Measurements from ENCODE around the gene ZDHHC14.
A peak's percentile ranks its signal among the peaks of the same experiment; 100 is the strongest.

Gene ZDHHC14

DNA sequence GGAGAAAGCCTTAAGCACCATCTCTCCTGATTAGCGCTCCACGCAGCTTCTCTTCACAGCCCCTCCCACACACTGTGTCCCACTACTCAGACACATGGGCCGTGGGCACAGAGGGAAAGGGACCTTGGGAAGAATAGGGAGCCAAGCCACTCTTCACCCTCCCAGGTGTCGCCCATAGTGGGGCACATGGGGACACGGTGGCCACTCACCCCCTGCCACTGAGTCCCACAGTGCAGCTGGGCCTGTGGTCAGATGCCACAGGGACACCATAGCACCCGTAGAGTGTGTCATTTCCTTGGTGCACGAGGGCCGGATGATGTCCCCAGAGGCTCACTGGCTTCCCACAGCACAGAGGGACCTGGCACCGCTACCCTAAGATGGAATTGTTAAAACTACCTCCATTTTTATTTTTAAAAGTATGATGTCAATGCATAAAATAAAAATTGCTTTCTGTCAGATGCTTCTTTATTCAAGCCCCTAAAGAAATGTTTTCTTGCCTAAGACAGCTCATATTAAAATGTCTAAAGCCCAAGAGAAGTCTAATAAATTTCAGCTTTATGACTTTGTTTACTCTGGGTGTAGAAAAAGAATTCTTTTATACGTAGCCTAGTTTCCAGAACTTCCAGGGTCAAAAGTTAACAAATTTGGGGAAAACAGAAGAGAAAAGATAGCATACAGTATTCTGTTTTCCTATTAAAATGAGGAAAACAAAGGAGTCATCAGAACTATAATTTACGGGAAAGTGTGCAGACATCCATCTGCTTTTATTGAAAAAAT is 251.0 kb downstream of the ZDHHC14 start:
- no peak for DNase-seq

DNA sequence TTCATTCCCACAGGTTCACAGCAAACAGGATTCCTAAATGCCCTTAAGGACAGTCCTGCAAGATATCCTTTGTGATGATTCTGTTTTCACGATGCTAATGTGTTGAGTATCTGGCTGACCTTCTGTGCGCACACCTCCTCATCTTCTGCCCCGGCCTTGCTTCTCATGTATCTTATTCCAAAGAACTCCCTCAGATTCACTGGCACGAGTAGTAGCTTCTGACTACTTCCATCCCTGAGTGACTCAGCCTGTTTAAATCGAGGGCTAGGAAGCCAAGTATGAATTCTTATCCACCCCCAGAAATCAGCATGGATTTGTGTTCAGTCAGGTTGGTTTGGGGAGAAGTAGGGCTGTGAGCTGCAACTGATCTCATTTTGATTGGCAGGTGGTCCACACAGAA is 251.8 kb downstream of the ZDHHC14 start:
- DNase-seq = no peak

DNA sequence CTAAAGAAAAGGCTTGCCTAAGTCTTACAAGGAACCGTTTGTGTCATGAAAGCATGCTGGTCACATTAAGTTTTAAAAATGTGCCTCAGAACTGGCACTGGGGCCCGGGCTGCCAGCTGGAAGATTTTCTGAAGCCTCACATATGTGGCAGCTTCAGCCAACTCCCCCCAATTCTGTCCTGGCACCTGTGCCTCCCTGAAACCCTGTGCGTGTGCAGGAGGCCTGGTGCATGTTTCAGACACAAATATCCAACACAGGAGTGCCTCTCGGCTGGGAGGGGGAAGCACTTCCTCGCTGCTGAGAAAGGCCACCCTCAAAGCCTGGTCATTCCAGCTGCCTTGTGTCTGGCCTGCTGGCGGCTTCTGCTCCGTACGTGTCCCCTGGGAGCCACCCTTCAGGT is 253.6 kb downstream of the ZDHHC14 start:
- no peak for DNase-seq

DNA sequence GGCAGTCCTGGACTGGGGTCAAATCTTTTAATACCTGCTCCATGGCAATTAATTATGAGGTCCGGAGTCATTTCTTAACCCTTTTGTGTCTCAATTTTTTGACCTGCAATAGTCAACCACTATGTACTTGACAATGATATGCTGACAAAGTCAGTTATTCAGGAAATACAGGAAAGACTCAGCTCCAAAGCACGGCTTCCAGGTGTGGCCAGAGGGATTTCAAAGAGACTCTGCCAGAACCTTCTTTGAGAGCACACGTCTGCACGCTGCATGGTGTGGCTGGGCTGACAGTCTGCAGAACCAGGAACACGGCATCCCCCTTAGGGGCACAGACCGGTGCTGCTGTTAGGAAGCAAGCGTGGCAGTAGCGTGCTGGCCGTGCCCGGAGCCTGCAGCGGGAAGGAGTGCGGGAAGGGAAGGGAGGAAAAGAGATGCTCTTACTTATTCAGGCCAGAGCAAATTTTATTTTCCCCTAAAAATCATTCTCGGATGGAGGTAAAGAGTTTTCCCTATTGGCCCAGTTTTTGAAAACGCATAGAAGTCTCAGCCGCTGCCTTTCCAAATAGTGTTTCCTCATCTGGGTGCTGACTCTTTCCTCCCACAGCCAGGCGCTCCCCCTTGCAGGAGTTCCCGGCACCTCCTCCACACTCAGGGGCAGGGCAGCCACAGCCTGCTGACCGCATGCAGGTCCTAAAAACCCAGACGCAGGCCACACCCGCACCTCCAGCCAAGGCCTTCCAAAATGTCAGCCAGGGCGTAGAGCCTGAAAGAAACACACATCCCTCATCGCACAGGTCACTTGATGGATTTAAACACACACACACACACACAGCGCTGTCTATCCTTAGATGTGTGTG is 254.6 kb downstream of the ZDHHC14 start:
- no peak for DNase-seq

DNA sequence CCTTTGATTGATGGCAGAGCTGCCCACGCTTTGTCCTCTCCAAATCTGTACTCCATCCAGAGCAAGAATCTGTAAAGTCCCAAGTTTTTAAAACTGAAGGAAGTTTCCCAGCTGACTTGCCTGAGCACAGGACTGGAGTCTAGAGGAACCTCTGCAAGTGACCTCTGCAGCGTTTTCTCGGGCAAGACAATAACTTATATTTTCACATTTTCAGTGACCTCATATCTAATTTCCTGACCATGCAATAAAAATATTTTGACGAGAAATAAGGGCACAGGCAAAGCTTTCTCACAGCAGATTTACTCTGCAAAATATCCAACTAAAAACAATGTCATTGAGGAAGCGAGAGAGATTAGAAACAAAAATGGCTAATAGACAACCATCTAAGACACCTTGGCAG is 256.5 kb downstream of the ZDHHC14 start:
- no peak for DNase-seq

DNA sequence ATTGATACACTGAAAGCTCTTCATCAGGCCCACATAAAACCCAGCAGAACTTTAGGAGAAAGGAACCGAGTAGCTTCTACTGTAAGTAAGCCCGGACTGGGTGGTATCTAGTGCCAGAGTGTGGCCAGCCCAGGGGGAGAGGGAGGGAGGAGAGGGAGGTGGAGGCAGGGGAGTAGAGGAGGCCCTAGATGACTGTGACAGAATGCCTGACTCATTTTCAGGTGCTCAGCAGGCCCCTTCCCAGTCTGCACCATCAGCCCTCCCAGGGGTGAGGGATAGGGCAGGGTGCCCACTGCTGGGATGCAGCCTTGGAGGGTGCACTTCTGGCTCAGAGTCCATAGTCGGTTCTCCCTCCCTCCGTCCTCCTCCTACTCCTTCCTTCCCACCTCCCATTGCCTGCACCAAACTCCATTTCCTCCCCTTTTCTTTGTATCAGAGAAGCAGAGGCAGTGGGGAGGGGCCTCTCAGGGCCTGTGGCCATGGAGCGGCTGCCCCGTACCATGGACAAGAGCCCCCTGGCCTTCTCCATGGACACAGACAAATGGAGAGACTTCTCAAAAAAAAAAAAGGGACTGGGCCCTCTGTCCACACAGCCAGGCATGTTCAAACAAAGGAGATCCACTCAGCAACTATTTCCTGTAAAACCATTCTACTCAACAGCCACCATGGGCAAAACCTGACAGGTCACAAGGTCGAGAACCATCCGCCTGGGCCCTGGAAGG is 257.1 kb downstream of the ZDHHC14 start:
- no peak for DNase-seq

DNA sequence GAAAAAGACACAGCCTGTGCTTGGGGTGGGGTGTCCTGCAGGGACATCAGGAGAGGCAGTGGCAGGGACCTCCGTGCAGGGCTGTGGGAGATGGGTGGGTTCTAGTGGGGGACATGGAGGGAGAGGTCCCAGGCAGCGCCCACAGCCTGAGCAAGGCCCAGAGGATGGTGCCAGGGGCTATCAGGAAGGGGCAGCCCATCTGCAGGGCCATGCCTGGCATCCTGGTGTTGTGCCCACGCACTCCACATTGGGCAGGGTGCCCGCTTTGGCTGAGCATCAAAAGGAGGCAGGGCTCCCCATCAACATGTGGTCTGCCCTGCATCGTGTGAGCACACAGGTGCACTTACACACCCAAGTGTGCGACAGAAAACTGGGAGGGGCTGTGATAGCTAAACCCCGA is 257.8 kb downstream of the ZDHHC14 start:
- no peak for DNase-seq

DNA sequence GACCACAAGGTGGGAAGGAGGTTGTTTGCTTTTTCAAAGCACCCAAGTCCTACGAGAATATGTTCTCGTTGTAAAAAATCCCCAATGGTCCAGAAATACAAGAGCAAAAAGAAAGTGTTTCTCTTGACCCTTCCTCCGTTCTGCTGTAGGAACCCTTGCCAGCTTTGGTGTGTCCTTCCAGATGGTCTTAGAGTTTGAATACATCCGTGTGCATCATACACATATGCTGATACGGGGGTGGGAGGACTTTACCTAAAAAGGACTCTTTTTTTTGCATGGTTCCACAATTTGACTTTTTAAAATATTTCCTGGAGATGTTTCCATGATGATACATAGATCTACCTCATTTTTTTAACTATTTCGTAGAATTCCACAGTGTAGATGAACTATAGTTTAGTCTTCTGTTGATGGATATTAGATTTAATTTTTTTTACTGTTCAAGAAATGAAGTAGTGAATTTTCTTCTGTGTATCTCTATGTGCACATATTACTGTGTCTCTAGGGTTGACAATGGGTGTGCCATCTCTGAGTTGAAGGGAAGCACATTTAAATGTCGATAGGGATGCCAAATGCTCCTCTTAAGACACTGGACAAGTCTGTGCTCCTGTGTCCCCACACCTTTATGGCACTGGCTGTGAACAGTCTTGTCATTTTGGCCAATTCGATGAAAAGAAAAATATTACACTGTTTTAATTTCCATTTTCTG is 259.9 kb downstream of the ZDHHC14 start:
- DNase-seq = no peak

DNA sequence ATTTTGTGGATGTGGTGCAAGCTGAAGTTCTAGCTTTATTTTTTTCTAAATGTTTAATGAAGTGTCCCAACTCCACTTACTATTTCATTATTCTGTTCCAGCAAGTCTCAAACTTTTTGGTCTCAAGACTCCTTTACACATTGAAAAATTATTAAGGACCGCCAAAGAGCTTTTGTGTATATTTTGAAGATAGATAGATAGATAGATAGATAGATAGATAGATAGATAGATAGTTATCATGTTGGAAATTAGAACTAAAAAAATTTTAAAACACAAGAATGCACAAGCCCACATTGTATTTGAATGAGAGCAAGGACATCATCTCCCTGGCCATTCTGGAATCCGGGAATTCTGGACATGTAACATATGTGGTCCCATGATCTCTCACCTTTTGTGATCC is 260.8 kb downstream of the ZDHHC14 start:
- DNase-seq = no peak

DNA sequence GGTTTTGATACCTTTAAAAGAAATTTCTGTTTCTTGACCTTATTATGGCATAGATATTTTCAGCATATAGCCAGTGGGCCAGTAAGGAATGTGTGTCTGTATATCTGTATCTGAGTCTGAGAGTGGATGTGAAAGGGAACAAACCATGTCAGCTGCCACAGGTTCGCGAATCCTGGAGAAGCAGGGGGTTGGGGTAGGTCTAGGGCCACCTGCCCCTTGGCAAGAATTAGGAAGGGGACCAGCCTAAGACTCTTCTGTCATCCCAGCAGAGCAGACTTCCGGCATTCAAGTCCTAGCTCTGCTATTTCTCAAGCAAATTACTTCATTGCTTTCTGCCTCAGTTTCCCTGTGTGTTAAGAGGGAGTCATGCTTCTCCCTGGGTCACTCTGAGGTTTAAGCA is 261.7 kb downstream of the ZDHHC14 start:
- no peak for DNase-seq

DNA sequence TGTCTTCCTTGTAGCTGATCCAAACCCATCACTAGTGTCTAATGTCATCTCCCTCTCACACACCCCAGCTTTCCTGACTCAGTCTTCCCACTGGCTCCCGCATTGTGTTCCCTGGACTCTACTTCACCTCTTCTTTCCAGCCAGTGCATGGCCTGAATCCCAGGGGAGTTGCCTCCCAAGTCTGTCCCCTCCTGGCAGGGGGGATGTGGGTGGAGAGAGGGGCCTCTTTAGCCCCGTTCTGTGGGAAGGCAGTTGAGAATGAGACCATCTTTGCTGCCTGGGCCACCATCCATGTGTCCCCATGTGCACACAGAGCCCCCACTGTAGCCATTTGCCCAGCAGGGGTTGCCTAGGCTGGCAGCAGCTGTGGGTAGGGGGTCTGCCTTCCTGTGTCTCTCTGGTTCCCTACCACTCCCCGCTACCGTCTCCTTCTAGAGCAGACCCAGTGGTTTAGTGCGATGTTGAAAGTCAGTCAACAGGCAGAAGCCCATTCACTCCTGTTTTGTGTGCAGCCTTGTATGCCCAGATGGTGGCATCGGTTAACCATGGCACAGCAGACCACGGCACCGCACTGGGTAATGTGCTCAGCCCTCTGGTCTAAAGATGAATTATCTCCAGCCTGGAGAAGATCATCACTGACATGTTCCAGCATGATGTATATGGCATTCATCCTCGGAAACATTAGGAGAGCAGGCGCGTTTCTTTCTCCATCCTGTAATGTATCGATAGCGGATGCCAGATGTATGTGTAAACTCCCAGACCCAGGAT is 263.2 kb downstream of the ZDHHC14 start:
- peak; percentile 43 to 55 for DNase-seq

DNA sequence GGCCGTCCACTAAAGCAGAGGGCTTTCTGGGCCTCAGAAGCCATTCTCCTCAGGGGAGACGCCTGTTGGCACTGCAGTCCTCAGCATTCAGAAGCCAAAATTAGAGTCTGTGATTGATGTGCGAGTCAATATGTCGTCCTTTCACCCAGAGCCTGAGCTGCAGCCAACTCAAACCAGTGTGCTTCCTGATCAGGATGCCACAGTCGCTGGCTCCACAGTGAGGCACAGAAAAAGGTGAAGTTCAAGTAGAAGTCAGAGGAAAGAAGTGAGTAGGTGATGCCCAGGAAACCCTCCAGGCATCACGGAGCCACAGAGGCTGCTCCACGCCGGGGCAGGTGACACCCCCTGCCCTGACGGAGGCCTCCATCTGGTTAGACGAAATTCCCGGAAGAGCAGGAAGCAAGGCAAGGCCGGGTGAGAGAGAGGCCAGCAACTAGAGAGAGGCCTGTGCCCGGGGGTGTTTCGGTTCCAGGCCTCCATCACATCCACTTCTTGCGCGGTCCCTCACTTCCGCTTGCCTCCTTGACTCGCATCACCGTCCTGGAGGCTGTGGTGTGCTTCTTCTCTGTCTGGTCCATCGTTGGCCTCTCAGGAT is 264.3 kb downstream of the ZDHHC14 start:
- no peak for DNase-seq

DNA sequence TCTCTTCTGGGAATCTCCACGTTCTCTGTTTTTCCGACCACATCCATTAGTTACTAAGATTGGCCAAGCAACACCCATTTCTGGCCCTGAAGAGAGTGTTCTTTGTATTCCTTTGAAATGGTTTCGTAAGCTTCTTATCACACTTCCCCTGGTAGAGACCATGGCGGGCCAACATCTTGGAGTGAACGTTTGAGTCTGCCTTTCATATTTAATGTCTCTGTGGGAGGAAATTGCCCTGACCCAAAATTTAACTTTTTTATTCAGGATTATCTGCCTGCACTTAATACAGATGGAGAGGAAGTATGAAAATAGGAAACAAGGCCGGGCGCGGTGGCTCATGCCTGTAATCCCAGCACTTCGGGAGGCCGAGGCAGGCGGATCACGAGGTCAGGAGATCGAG is 265.0 kb downstream of the ZDHHC14 start:
- DNase-seq = no peak

DNA sequence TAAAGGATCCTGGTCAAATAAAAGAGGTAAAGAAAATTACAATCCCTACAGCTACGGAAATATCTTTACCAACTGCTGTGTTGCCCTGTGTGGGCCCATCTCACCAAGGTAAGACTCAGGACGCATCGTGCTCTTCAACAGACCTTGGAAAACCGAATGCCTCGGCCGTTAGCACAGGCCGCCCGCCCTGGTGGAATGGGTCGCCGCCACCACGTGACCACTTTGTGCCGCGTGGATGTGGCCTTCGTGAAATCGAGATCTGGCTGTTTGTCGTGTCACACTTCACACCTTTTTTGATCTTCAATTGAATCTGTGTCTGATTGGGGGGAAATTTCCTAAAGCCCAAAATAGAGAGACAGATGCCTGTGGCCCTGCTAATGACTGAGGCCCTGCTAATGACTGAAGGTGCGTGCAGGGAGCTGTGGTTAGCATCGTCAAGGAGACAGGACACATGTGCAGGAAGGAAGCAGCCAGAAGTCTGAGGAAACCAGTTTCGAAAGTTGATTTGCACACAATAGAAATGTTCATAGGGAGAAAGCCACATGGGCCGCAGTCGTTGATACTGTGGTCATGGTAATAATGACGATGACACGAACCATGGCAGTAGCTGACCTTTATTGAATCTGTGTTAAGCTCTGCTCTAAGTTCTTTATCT is 266.4 kb downstream of the ZDHHC14 start:
- no peak for DNase-seq

DNA sequence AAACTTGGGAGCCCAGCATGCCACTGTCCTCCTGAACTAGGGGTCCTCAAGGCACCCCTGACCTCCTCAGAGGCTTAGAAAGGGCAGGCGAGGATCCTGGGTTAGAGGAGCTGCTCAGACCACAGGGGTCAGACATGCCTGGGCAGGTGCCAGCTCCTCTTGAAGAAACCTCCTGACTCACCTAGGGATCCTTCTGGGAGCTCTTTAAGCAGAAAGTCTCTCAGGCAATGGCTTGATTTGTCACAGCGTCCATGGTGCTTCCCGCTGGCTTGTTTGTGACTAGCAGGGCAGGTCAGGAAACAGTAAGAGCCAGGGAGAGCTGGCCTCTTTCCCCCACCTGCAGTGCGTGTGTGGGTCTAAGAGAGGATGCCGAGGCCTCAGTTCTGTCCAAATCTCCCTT is 267.6 kb downstream of the ZDHHC14 start:
- DNase-seq = no peak

DNA sequence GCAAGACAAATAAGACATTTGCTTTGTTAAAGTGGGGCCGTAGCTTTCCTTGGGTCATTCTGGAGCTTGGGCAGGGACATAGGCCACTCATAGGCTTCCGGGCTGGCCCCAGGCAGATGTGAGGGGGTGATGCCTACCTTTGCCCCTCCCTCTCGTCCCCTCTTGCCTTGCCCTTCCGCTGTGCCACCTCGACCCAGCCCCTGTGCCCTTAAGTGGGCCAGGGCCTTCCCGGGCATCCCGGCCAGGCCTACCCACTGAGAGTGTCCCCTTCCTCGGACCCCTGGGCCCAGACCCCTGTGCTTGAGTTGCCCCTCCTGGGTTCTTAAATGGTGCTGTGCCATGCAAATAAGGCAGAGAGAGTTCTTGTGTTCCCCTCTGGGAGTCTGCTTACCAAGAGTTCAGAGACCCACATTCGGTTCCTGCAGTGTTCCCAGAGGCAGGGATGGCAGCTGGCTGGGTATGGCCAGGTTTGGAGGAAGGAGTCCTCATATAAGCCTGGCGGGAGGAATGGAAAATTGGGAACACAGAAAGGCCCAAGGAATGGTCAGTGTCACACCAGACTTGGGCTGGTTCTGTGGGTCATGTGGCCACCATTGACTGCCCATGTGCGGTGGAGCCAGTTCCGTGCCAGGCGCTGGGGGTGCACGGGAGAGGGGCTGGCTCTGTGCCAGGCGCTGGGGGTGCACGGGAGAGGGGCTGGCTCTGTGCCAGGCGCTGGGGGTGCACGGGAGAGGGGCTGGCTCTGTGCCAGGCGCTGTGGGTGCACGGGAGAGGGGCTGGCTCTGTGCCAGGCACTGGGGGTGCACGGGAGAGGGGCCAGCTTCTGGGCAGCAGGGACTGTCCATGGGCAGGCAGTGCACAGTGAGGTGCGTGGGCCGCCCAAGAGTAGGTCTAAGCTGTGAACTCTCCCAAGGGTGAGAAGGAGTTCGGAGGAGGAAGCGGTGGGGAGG is 268.6 kb downstream of the ZDHHC14 start:
- no peak for DNase-seq

DNA sequence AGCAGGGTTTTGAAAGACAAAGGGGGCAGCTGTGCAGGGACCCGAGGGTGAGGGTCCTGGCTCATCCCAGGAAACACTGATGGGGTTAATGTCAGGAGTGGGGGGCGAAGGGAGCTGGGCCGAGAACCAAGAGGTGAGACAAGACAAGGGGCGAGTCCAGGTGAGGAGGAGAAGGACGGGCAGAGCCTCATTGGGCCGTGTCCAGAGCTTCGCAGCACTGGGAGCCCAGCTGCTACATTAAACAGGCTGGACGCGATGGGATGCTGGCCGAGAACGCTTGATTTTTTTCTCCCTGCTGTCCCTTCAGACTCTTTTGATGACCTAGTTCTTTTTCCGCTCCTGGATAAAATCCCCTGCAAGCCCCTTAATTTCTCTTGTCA is 269.3 kb downstream of the ZDHHC14 start:
- DNase-seq = no peak

DNA sequence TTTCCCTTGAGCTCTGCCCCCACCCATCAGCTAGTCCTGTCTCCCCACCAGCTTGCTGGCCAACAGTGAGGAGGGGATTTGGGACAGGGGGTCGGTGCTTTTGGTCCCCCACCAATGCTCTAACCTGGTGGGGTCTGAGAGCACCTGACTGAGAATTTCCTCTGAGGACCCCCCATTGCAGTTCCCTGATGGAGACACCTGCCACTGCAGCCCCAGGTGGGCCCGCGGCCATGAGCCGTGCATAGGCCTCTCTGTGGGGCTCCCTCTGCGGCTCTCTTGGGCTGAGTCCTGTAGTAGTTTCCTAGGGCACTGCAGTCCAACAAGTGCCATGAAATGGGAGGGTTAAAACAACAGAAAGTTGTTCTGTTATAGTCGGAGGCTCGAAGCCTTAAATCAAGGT is 269.8 kb downstream of the ZDHHC14 start:
- no peak for DNase-seq

DNA sequence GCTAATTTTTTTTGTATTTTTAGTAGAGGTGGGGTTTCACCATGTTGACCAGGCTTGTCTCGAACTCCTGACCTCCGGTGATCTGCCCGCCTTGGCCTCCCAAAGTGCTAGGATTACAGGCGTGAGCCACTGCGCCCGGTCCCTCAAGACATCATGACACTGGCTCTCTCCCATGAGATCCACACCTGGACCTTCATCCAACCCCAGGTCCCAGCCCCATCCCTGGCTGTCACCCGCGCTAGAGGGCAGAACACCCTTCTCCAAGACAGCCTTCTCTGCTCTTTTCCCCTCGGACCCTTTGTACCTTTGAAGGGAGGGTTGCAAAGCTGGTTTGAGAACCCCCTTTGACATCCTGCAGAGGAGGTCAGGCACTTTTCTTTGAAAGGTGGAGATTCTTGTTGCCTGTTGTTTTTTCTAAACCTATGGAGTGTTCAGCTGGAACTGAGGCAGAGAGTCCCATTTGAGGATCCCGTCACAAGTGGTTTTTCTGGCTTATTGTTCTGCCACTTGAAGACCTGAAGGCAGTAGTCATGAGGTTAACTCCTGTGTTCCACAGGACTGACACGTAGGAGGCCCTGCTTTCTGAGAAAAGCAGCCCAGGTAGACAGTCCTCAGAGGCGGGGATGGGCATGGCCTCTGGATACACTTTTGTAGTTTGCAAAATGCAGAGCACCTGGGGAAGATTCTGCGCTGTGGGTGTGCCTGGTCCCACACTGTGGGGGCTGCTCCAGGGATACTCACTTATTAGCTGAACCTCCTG is 270.9 kb downstream of the ZDHHC14 start:
- no peak for DNase-seq

Data from activated T-cell treated with anti-CD3 and anti-CD28 coated beads, Interleukin-2, amount 50 U/mL, for 48 hours (primary cell).